GM12891 (cell line): ENCODE measurements around the gene GGT6.

Experiments
- POLR2A ChIP-seq: IDR thresholded peaks from 2 replicates; pipeline ENCODE4 v1.6.1; 2011; ENCODE audit warnings: low read depth, low read length, control low read depth
- POLR2AphosphoS5 ChIP-seq: IDR thresholded peaks from 2 replicates; pipeline ENCODE4 v1.6.1; 2011; ENCODE audit warnings: low read depth, low read length, control low read depth
- SPI1 ChIP-seq: IDR thresholded peaks from 2 replicates; pipeline ENCODE4 v1.6.1; 2011; ENCODE audit warnings: low read depth, low read length, control low read depth

DNA sequence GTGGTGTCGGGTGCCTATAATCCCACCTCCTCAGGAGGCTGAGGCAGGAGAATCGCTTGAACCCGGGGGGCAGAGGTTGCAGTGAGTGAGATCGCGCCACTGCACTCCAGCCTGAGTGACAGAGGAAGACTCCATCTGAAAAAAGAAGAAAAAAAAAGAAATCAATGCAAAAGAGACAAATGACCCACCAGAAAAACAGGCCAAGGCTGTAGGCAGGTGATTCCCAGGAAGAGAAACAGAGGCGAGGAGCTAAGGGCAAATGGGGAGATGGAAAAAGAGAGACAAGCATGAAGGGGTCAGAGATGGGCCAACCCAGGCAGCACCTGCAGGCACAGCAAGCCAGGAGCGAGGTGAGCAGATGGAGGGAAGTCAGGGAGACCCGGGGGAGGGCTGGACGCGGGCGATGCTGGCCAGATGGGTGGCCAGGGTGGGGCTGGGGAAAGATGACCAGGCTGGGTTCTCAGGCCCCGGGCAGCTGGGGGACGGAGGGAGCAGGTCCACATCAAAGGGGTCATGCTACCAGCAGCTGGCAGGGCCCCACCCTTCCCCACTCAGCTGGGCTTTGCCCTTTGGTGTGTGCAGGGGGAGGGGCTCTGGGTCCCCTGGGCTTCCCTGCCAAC lies 30.7 kb downstream of the GGT6 start:
- TF ChIP-seq SPI1 (no peak), POLR2AphosphoS5 (no peak), POLR2A (no peak)
